Right lobe of liver (tissue), 4 donors: Measurements from ENCODE around the gene OSBPL5.

Source experiments
- POLR2A ChIP-seq: fragments of 450-650 bp; IDR thresholded peaks from one replicate; pipeline ENCODE4 v1.6.1; 2017; ENCODE audit warnings: antibody characterized with exemption, mild to moderate bottlenecking
- TF ChIP-seq, protein P1 (sequence below), 4 donors: fragments of 200-600 bp in 3 of 4; fragments of 450-650 bp in 1 of 4; IDR thresholded peaks; one replicate each; pipeline versions ENCODE4 v1.5.1 to v1.8.0; 2016 to 2022; ENCODE audit warnings: antibody characterized with exemption in 4 of 4, mild to moderate bottlenecking in 2 of 4
- donor health status: DM: no; HTN: no; CAD: no.
- donor health status: DM: no; HTN: no; CAD: no.
- donor health status: DM: no; HTN: yes; CAD: no.

DNA sequence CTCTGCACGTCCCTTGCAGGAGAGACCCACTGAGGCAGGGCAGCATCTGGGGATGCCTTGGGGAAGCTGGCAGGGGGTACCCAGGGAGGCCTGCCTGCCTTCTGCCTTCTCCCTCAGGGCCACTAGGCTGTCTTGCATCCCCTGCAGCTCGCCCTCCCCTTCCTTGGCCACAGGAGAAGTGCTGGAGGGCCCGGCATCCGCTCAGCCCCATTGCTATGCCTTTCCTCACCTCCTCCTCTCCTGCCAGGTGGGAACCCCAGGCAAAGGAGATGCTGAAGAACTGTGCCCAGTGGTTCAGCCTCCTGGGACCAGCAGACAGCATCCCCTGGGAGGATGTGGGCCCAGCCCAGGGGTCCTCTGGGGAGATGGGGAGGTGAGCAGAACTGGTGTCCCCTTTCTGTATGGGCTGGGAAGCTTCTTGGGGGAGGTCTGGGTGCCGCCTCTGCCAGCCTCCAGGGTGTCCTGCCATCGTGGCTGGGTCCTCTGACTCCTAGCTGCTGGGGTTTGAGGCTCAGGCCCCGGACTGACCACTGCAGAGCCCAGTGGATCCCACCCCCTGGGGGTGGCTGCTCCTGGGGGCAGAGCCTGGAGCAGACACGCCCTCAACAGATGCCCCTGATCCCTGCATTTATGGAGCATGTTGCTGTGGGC lies 32.9 kb upstream of the OSBPL5 start:
- TF ChIP-seq, protein P1, sequence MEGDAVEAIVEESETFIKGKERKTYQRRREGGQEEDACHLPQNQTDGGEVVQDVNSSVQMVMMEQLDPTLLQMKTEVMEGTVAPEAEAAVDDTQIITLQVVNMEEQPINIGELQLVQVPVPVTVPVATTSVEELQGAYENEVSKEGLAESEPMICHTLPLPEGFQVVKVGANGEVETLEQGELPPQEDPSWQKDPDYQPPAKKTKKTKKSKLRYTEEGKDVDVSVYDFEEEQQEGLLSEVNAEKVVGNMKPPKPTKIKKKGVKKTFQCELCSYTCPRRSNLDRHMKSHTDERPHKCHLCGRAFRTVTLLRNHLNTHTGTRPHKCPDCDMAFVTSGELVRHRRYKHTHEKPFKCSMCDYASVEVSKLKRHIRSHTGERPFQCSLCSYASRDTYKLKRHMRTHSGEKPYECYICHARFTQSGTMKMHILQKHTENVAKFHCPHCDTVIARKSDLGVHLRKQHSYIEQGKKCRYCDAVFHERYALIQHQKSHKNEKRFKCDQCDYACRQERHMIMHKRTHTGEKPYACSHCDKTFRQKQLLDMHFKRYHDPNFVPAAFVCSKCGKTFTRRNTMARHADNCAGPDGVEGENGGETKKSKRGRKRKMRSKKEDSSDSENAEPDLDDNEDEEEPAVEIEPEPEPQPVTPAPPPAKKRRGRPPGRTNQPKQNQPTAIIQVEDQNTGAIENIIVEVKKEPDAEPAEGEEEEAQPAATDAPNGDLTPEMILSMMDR (IDR thresholded peaks at IDR 0.05), result no peak
- no peak for TF ChIP-seq POLR2A
